Sigmoid colon (tissue), 7 donors: ENCODE results near the gene S100A3. TPM values are rescaled to one million over a fixed set of nuclear protein-coding genes. Genes with fewer than 3 reads are reported as not detected.

Experiments
- DNase-seq: peaks from one replicate; pipeline ENCODE4 v3.0.0-alpha.2; 2019
- H3K27ac ChIP-seq, 4 donors: fragments of 200-600 bp; sonication (generic); one replicate each; pipeline ENCODE4 v1.5.1; 2016 to 2019; ENCODE audit warnings: mild to moderate bottlenecking in 1 of 4
- H3K27me3 ChIP-seq, 3 donors: fragments of 200-600 bp; sonication (generic); one replicate each; pipeline ENCODE4 v1.5.1; 2019; ENCODE audit warnings: mild to moderate bottlenecking in 1 of 3
- H3K36me3 ChIP-seq, 4 donors: fragments of 200-600 bp; sonication (generic); one replicate each; pipeline ENCODE4 v1.5.1; 2016 to 2019
- H3K4me1 ChIP-seq, 4 donors: fragments of 200-600 bp; sonication (generic); one replicate each; pipeline ENCODE4 v1.5.1; 2017 to 2019
- H3K4me3 ChIP-seq, 4 donors: fragments of 200-600 bp; sonication (generic); one replicate each; pipeline ENCODE4 v1.5.1; 2017 to 2019; ENCODE audit warnings: mild to moderate bottlenecking in 2 of 4, moderate library complexity in 1 of 4
- H3K9me3 ChIP-seq, 4 donors: fragments of 200-600 bp in 3 of 4; sonication (generic) in 3 of 4; one replicate each; pipeline versions ENCODE4 v1.5.1 to v1.6.1; 2013 to 2019
- CTCF ChIP-seq, 4 experiments: fragments of 450-650 bp in 3 of 4; fragments of 200-600 bp in 1 of 4; IDR thresholded peaks; one replicate each; pipeline ENCODE4 v1.5.1; 2016 to 2019; ENCODE audit warnings: antibody characterized with exemption in 4 of 4, mild to moderate bottlenecking in 3 of 4, moderate library complexity in 2 of 4
- EP300 ChIP-seq, 4 donors: sonication (generic); formaldehyde crosslinking; IDR thresholded peaks; one replicate each; pipeline ENCODE4 v1.6.1; 2017; ENCODE audit warnings: antibody characterized with exemption in 4 of 4
- POLR2A ChIP-seq, 2 donors: fragments of 450-650 bp; IDR thresholded peaks; one replicate each; pipeline ENCODE4 v1.6.1; 2016; ENCODE audit warnings: antibody characterized with exemption in 2 of 2, mild to moderate bottlenecking in 2 of 2, moderate library complexity in 2 of 2
- POLR2AphosphoS5 ChIP-seq, 4 donors: sonication (generic); formaldehyde crosslinking; IDR thresholded peaks; one replicate each; pipeline ENCODE4 v1.6.1; 2017; ENCODE audit warnings: antibody characterized with exemption in 4 of 4
- WGBS, 2 donors: extraction: QIAGEN DNeasy Blood & Tissue Kit; methylation state at CpG; one replicate each; pipeline ENCODE4 v1.1.7; 2013; 5-methylcytosine and 5-hydroxymethylcytosine counted together
- intact Hi-C: fragments of 100-400 bp; cut with DNase I; formaldehyde crosslinking; loops from one replicate; pipeline ENCODE4 v1.15.1; 2023
- polyA plus RNA-seq, 3 donors: library from polyadenylated mRNA; stranded (reverse); fragments of 200-250 nt; gene quantifications; one replicate each; pipeline ENCODE4 v1.2.3, GENCODE V29; 2013
- total RNA-seq, 4 donors: library from RNA; depleted of rRNA; stranded (reverse); fragments of >200 nt; gene quantifications; one replicate each; pipeline ENCODE4 v1.1.0, GENCODE V29; 2016
- donor health status: healthy with polysubstance abuse.
- donor health status: Bipolar disorder and iron deficiency.
- donor health status: healthy.

The S100A3 gene
- total and polyA plus RNA-seq, 7 donors = 1.1 to 4.3 (median 2.9) TPM

GRCh38 chr1:153556348-153556747 lies 7.3 kb upstream of the S100A3 start:
- intact Hi-C loops = no loop called here
- 92 to 93% methylated on average over 1 of the region's 1 CpG for WGBS, 2 donors
- TF ChIP-seq CTCF (IDR thresholded peaks at IDR 0.05) (no peak), POLR2AphosphoS5 (IDR thresholded peaks at IDR 0.05) (no peak), POLR2A (IDR thresholded peaks at IDR 0.05) (no peak)

DNA sequence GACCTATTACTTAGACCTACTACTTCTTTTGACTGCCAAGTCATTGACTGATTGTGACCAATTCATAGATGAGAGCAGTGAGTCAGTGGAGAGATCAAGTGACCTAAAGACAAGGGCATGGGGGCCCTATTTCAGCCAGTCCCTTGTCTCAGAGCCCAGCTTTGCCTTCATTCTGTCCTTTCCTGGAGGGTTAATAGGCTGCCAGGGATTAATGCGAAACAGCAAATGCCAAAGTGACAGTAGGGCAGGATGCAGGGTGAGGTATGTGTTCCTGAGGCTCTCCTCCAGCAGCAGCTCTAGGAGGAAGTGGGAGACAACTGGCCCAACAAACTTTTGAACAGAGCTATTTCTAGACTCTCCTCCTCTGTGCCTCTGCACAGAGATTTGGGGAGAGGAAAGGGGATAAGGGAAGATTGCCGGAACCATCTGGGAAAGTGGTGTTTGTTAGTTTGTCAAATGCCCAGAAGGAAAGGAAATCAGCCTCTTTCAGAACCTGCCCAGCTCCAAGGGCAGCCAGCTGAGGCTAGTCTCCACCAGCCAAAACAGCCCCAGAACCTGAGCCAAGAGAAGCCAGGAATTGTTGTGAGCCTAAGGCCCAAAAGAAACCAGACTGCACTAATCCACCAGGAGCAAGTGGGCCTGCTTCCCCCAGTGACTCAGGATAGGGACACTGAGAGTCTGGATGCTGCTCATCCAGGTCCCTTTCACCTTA lies 4.9 kb upstream of the S100A3 start:
- 75 to 95% methylated on average over 2 of the region's 2 CpGs for WGBS, 2 donors
- Histone ChIP-seq H3K36me3 (no peaks in the 10 kb centered on the region), H3K27ac (peak overlapping the region; percentile 36 to 70 (median 67)), H3K9me3 (no peaks in the 10 kb centered on the region), H3K27me3 (no peaks in the 10 kb centered on the region), H3K4me3 (no peak overlapping the region), H3K4me1 (peaks cover 0 to 30% (median 25%) of the 10 kb centered on the region in 4 donors)
- intact Hi-C loops = no loop called here
- TF ChIP-seq EP300 (IDR thresholded peaks at IDR 0.05) = no peak
- no peak for TF ChIP-seq POLR2AphosphoS5 (IDR thresholded peaks at IDR 0.05)
- TF ChIP-seq POLR2A (IDR thresholded peaks at IDR 0.05) = no peak
- TF ChIP-seq CTCF (IDR thresholded peaks at IDR 0.05) = no peak
- DNase-seq = peak; percentile 40

More at GRCh38 chr1:153556348-153556747, 7.3 kb upstream of the S100A3 start:
- Histone ChIP-seq H3K4me1 (peaks cover 0 to 23% (median 15%) of the 10 kb centered on the region in 4 donors), H3K27me3 (no peaks in the 10 kb centered on the region), H3K4me3 (no peak overlapping the region), H3K27ac (no peak overlapping the region), H3K9me3 (no peaks in the 10 kb centered on the region), H3K36me3 (no peaks in the 10 kb centered on the region)
- DNase-seq = no peak

DNA sequence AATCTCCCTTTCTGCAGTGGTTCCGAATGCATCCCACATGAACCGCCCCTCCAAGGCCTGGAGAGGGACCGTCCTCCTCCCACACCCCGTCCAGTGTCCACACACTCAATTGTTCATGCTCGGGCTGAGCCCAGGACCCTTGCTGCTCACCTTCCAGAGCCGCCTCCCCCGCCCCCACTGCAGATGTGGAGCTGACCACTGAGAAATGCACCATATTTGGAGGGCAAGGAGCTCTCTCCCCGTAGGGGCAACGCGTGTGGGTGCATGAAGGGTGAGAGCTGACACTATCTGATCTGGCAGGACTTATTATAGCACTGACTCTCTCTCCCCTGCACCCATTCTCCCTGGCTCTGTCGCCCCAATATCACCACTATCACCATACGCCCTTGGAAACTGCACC lies 4.0 kb upstream of the S100A3 start:
- DNase-seq = peak; percentile 60
- H3K9me3 ChIP-seq = no peaks in the 10 kb centered on the region
- TF ChIP-seq CTCF (IDR thresholded peaks at IDR 0.05) (no peak), POLR2AphosphoS5 (IDR thresholded peaks at IDR 0.05) (no peak), EP300 (IDR thresholded peaks at IDR 0.05) (no peak), POLR2A (IDR thresholded peaks at IDR 0.05) (no peak)

DNA sequence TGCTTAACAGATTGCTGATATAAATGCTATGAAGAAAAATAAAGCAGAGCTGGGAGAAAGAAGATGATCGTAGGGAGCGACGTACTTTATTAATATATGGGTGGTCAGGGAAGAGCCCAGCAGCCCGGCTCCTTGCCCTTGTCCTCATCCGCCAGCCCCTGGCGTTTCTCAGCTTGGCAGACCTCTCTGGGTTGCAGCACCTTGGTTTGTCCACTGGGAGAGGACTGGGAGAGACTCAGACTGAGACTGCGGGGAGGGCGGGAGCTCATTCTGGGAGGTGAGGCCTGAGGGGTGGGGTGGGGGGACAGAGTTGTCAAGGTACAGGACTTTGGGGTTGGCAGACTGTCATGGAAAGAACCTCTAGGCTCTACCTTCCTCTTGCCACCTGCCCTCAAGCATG lies 3.3 kb upstream of the S100A3 start:
- Histone ChIP-seq H3K4me1 (peaks cover 0 to 47% (median 41%) of the 10 kb centered on the region in 4 donors), H3K9me3 (no peaks in the 10 kb centered on the region), H3K4me3 (no peak overlapping the region), H3K36me3 (no peaks in the 10 kb centered on the region), H3K27me3 (no peaks in the 10 kb centered on the region), H3K27ac (peak overlapping the region in 1 of 4 donors; percentile 69)
- no peak for DNase-seq
- intact Hi-C loops = no loop called here
- 87 to 94% methylated on average over 8 of the region's 8 CpGs for WGBS, 2 donors
- TF ChIP-seq POLR2A (IDR thresholded peaks at IDR 0.05) = no peak
- no peak for TF ChIP-seq POLR2AphosphoS5 (IDR thresholded peaks at IDR 0.05)
- no peak for TF ChIP-seq EP300 (IDR thresholded peaks at IDR 0.05)

More for the DNA sequence above, 4.0 kb upstream of the S100A3 start:
- Histone ChIP-seq H3K27ac (peak overlapping the region in 3 of 4 donors; percentile 65 to 70 (median 69)), H3K36me3 (no peaks in the 10 kb centered on the region), H3K27me3 (no peaks in the 10 kb centered on the region), H3K4me3 (no peak overlapping the region), H3K4me1 (peaks cover 0 to 39% (median 33%) of the 10 kb centered on the region in 4 donors)
- WGBS, 2 donors = 94 to 95% methylated on average over 12 of the region's 12 CpGs
- intact Hi-C loops = no loop called here

DNA sequence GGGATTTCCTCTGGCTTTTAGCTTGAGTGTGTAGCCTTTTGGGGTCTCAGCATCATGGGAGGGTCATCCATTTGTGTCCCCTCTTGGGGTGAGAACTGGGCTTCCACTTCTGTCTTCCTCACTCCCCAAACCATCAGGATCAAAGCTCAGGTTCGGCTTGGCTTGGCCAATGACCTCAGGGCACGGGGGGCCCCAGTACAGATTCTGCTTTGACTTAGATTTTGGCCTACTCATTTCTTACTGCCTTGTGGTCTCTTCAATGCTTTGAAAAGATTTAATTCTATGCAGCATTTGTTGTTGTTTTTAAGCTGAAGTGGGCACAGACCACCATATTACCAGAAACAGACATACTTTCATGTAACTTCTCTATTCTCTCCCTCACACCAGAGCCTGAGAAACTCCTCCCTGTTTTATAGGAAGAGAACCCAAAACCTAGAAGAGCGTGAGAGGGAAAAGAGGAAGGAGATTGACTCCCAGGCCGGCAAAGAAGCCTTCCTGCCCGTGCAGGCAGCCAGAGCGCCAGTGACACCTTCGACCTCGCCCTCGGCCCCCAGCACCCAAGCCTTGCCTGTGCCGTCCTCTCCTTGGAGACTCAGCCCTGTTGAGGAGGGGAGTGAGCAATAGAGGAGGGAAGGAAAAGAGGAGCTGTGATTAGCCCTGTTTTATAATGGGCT lies 1.9 kb upstream of the S100A3 start:
- no peaks in the 10 kb centered on the region for H3K27me3 ChIP-seq
- H3K4me1 ChIP-seq = peaks cover 0 to 60% (median 55%) of the 10 kb centered on the region in 4 donors
- WGBS, 2 donors = 66% methylated on average over 10 of the region's 10 CpGs
- TF ChIP-seq EP300 (IDR thresholded peaks at IDR 0.05) (no peak), POLR2A (IDR thresholded peaks at IDR 0.05) (no peak), CTCF (IDR thresholded peaks at IDR 0.05) (no peak), POLR2AphosphoS5 (IDR thresholded peaks at IDR 0.05) (no peak)
- intact Hi-C loops = loop anchor here (2.0 kb wide), 1 partner anchor 14 kb away; the partner anchor contains the start of gene S100A2
- peak overlapping the region in 2 of 4 donors; percentile 90 for H3K27ac ChIP-seq
- no peak for DNase-seq
- H3K36me3 ChIP-seq = no peaks in the 10 kb centered on the region
- H3K9me3 ChIP-seq = no peaks in the 10 kb centered on the region
- no peak overlapping the region for H3K4me3 ChIP-seq
